Measurements from ENCODE around the gene AXDND1. TPM values are rescaled to one million over a fixed set of nuclear protein-coding genes. Genes with fewer than 3 reads are reported as not detected.

The AXDND1 gene
- total and polyA plus RNA-seq, 2 of the 8 experiments (the other 6 are each of a cell fraction or from before 2014, with no cell fraction given) = 0.61 TPM; not detected in 1

- H4K8ac ChIP-seq (ENCODE audit: extremely low read depth, insufficient read depth, low read length) = no peak overlapping the region
- no peaks in the 10 kb centered on the region for H3K79me2 ChIP-seq (ENCODE audit: control insufficient read depth in 1 of 2, insufficient read depth in 2 of 2, low read length in 2 of 2)
- ChIA-PET POLR2A (ENCODE audit: partially characterized antibody) (no interaction called here), CTCF (ENCODE audit: partially characterized antibody) (no interaction called here)
- H3K56ac ChIP-seq (replicated peaks; ENCODE audit: insufficient read length, low read depth, low read length) = no peak overlapping the region
- H2AFZ ChIP-seq (ENCODE audit: low read length) = no peak overlapping the region
- H2BK120ac ChIP-seq (replicated peaks; ENCODE audit: low read depth, low read length) = no peak overlapping the region
- H2BK5ac ChIP-seq (ENCODE audit: low read depth, low read length) = no peak overlapping the region
- WGBS, 2 experiments (ENCODE audit: extremely low coverage in 1 of 2, insufficient coverage in 1 of 2, insufficient read length in 1 of 2, insufficient replicate concordance in 2 of 2, low coverage in 1 of 2, low lambda C conversion rate in 2 of 2, missing lambda C conversion rate in 1 of 2) = 60% methylated on average over 1 of the region's 1 CpG; no CpG with 5 or more reads in 1 of the 2 experiments
- H3K4me2 ChIP-seq (ENCODE audit: insufficient read depth in 1 of 2, low read depth in 2 of 2, low read length in 2 of 2) = no peak overlapping the region
- H3K23ac ChIP-seq (ENCODE audit: insufficient read length) = no peak overlapping the region
- no peaks in the 10 kb centered on the region for H4K20me1 ChIP-seq (replicated peaks in 1 of 2; ENCODE audit: control insufficient read depth in 1 of 2, insufficient read depth in 2 of 2, low read length in 2 of 2)
- no peaks in the 10 kb centered on the region for H3K79me1 ChIP-seq (ENCODE audit: low read depth, low read length)
- no peak overlapping the region for H4K5ac ChIP-seq (ENCODE audit: insufficient read length, low read depth, low read length)
- no peak for FAIRE-seq
- H3K23me2 ChIP-seq (ENCODE audit: low read depth, low read length) = no peaks in the 10 kb centered on the region
- no peak overlapping the region for H2BK15ac ChIP-seq (ENCODE audit: low read length)
- H3K4ac ChIP-seq (replicated peaks; ENCODE audit: insufficient read length, low read depth, low read length) = no peak overlapping the region
- H3K36me3 ChIP-seq (ENCODE audit: control insufficient read depth in 2 of 4, insufficient read depth in 4 of 4, low read length in 3 of 4) = no peaks in the 10 kb centered on the region
- no peak overlapping the region for H3K18ac ChIP-seq (ENCODE audit: extremely low read depth, low read length)
- no peak overlapping the region for H2BK20ac ChIP-seq (ENCODE audit: low read length)
- no peaks in the 10 kb centered on the region for H3K9me3 ChIP-seq (ENCODE audit: insufficient read depth in 2 of 2, low read depth in 1 of 2, low read length in 1 of 2)
- DNase-seq (ENCODE audit: low read depth in 1 of 2, low spot score in 2 of 2) = no peak
- H3K27me3 ChIP-seq (replicated peaks in 1 of 4; ENCODE audit: control insufficient read depth in 3 of 4, extremely low read depth in 1 of 4, insufficient read depth in 3 of 4, low read length in 3 of 4) = no peaks in the 10 kb centered on the region
- H3K4me3 ChIP-seq (ENCODE audit: extremely low read depth in 1 of 4, insufficient read depth in 2 of 4, low read depth in 3 of 4, low read length in 4 of 4) = no peak overlapping the region
- no peak overlapping the region for H2AK5ac ChIP-seq (ENCODE audit: low read depth, low read length)
- H2BK12ac ChIP-seq (ENCODE audit: low read depth, low read length) = no peak overlapping the region
- no peak overlapping the region for H3K27ac ChIP-seq (ENCODE audit: low read depth, low read length)
- no peak overlapping the region for H4K91ac ChIP-seq (replicated peaks; ENCODE audit: insufficient read length, low read length)
- H3K9ac ChIP-seq (replicated peaks in 1 of 4; ENCODE audit: extremely low read depth in 1 of 4, low read depth in 3 of 4, low read length in 3 of 4) = no peak overlapping the region
- H3K14ac ChIP-seq (ENCODE audit: insufficient read length) = no peak overlapping the region
- H3K4me1 ChIP-seq (replicated peaks in 1 of 4; ENCODE audit: control insufficient read depth in 3 of 4, insufficient read depth in 4 of 4, low read length in 3 of 4) = no peaks in the 10 kb centered on the region
- TF ChIP-seq POU5F1 (IDR thresholded peaks at IDR 0.05; ENCODE audit: low read depth, low read length) (no peak), ZNF274 (IDR thresholded peaks at IDR 0.05; ENCODE audit: borderline replicate concordance, extremely low read depth, low read length) (no peak), SAP30 (IDR thresholded peaks at IDR 0.05; ENCODE audit: insufficient read depth, insufficient replicate concordance, low read length) (no peak), CREB1 (IDR thresholded peaks at IDR 0.05) (no peak), CTBP2 (IDR thresholded peaks at IDR 0.05; ENCODE audit: borderline replicate concordance, insufficient read depth, insufficient read length, low read length) (no peak), EZH2 (IDR thresholded peaks at IDR 0.05; ENCODE audit: low read depth, low read length, severe bottlenecking) (no peak), NANOG (IDR thresholded peaks at IDR 0.05; ENCODE audit: insufficient read depth, low read depth, low read length, poor library complexity, severe bottlenecking) (no peak), BCL11A (IDR thresholded peaks at IDR 0.05; ENCODE audit: low read depth in 2 of 2, low read length in 2 of 2) (no peak), POLR2AphosphoS5 (IDR thresholded peaks at IDR 0.05; ENCODE audit: low read depth, low read length) (no peak), MAX (IDR thresholded peaks at IDR 0.05) (no peak), USF2 (IDR thresholded peaks at IDR 0.05; ENCODE audit: low read length) (no peak), TCF12 (IDR thresholded peaks at IDR 0.05; ENCODE audit: low read depth, low read length) (no peak), CBX5 (IDR thresholded peaks at IDR 0.05; ENCODE audit: low read depth, low read length) (no peak), SIRT6 (IDR thresholded peaks at IDR 0.05; ENCODE audit: low read length) (no peak)
Measured at GRCh38 chr1:179385510-179385909, 19.7 kb downstream of the AXDND1 start.
